ACC112 (cell line): ENCODE measurements around the gene IBA57.
"Not testable (repeated sequence)": the region's sequence is repeated elsewhere in the genome, so short reads cannot be mapped to it uniquely, and the experiment has no call there.

Source experiments
- H2AFZ ChIP-seq: fragments of 200-600 bp; sonication (generic); one replicate; pipeline ENCODE4 v1.6.0; 2017; ENCODE audit warnings: antibody characterized with exemption, low read length; ENCODE audit not compliant: unreplicated experiment
- H3K27ac ChIP-seq: fragments of 200-600 bp; sonication (generic); 2 replicates; pipeline ENCODE4 v1.5.1; 2014; ENCODE audit warnings: low read depth, mild to moderate bottlenecking, antibody characterized with exemption, low read length, moderate library complexity
- H3K27me3 ChIP-seq: fragments of 200-600 bp; sonication (generic); 2 replicates; pipeline ENCODE4 v1.6.1; 2014; ENCODE audit warnings: mild to moderate bottlenecking, antibody characterized with exemption, low read length, moderate library complexity, mixed read lengths; ENCODE audit not compliant: insufficient read depth
- H3K36me3 ChIP-seq: fragments of 200-600 bp; sonication (generic); 2 replicates; pipeline ENCODE4 v1.6.1; 2016; ENCODE audit warnings: mild to moderate bottlenecking, antibody characterized with exemption, low read length, moderate library complexity, mixed read lengths; ENCODE audit not compliant: insufficient read depth
- H3K4me1 ChIP-seq: fragments of 200-600 bp; sonication (generic); one replicate; pipeline ENCODE4 v1.6.1; 2016; ENCODE audit warnings: low read length, mixed read lengths; ENCODE audit not compliant: insufficient read depth, unreplicated experiment, control insufficient read depth
- H3K4me3 ChIP-seq: fragments of 200-600 bp; sonication (generic); 2 replicates; pipeline ENCODE4 v1.5.1; 2014; ENCODE audit warnings: mild to moderate bottlenecking, low read depth, low read length
- H3K79me2 ChIP-seq: fragments of 200-600 bp; sonication (generic); one replicate; pipeline ENCODE4 v1.6.0; 2016; ENCODE audit warnings: low read length; ENCODE audit not compliant: control insufficient read depth, unreplicated experiment, insufficient read depth

Gene IBA57

DNA sequence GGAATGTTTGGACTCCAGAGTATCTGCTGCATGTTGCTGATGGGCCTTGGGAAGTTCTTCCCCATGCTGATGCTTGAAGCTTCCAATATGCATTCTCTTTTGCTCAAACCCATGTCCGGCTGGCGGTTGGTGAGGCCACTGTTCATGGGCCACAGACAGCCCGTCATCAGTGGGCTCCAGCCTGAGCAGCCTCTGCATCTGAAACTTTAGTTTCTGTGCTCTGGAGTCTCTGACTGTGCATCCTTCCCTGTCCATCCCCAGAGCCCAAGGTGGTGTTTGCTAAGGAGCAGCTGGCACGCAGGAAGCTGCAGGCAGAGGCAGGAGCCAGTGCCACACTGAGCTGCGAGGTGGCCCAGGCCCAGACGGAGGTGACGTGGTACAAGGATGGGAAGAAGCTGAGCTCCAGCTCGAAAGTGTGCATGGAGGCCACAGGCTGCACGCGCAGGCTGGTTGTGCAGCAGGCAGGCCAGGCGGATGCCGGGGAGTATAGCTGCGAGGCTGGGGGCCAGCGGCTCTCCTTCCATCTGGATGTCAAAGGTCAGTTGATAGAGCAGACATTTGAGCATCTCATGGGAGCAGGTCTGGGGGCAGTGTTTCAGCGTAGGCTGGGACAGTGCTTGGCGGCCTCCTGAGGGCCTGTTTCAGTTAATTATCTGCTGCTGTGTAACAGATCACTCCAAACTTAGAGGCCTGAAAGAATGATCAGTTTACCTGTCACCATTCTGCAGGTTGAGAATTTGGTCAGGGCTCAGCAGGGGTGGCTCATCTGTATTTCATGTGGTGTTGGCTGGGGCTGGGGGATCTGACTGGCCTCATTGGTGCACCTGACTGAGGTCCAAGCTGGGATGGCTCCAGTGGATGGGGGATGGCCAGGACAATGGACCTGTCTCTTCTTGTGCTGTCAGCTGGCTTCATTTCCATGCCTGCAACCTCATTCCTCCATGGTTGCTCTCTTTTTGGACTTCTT lies 58.9 kb downstream of the IBA57 start:
- Histone ChIP-seq H3K79me2 (no peaks in the 10 kb centered on the region), H3K27me3 (no peaks in the 10 kb centered on the region), H2AFZ (no peak overlapping the region), H3K4me1 (peaks cover 30% of the 10 kb centered on the region), H3K4me3 (no peak overlapping the region), H3K27ac (no peak overlapping the region), H3K36me3 (peaks cover 16% of the 10 kb centered on the region)

GRCh38 chr1:228225165-228225710 lies 59.6 kb downstream of the IBA57 start:
- no peaks in the 10 kb centered on the region for H3K27me3 ChIP-seq
- peaks cover 18% of the 10 kb centered on the region for H3K36me3 ChIP-seq
- H3K79me2 ChIP-seq, result no peaks in the 10 kb centered on the region
- no peak overlapping the region for H3K4me3 ChIP-seq
- H2AFZ ChIP-seq, result no peak overlapping the region
- no peak overlapping the region for H3K27ac ChIP-seq
- peaks cover 30% of the 10 kb centered on the region for H3K4me1 ChIP-seq

DNA sequence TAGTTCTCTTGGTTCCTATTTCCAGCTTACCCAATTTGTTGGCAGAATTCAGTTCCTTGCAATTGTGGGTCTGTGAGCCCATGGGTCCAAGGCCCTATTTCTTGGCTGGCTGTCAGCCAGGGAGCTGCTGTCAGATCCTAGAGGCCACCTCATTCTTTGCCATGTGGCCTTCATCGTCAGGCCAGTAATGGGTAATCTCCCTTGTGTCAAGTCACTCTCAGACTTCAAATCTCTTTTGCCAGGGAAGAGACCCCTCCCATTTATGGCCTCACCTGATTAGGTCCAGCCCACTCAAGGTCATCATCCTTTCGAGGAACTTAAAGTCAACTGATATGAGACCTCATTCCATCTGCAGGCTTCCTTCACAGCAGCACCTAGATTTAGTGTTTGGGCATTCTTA lies 60.1 kb downstream of the IBA57 start:
- H2AFZ ChIP-seq, result no peak overlapping the region

GRCh38 chr1:228226141-228226874 lies 60.7 kb downstream of the IBA57 start:
- Histone ChIP-seq H3K27me3 (no peaks in the 10 kb centered on the region), H3K27ac (no peak overlapping the region), H3K4me3 (no peak overlapping the region), H2AFZ (no peak overlapping the region), H3K4me1 (peaks cover 30% of the 10 kb centered on the region), H3K36me3 (peaks cover 22% of the 10 kb centered on the region), H3K79me2 (no peaks in the 10 kb centered on the region)

More for the DNA sequence above, 60.1 kb downstream of the IBA57 start:
- H3K4me3 ChIP-seq, result no peak overlapping the region
- no peaks in the 10 kb centered on the region for H3K27me3 ChIP-seq
- peaks cover 30% of the 10 kb centered on the region for H3K4me1 ChIP-seq
- H3K79me2 ChIP-seq, result no peaks in the 10 kb centered on the region
- H3K27ac ChIP-seq, result no peak overlapping the region
- H3K36me3 ChIP-seq, result peaks cover 21% of the 10 kb centered on the region

GRCh38 chr1:228226956-228227791 lies 61.6 kb downstream of the IBA57 start:
- Histone ChIP-seq H3K4me1 (peaks cover 30% of the 10 kb centered on the region), H3K27me3 (no peaks in the 10 kb centered on the region), H3K27ac (peak overlapping the region; percentile 95), H3K79me2 (no peaks in the 10 kb centered on the region), H3K4me3 (no peak overlapping the region), H3K36me3 (peaks cover 25% of the 10 kb centered on the region), H2AFZ (no peak overlapping the region)

- H3K36me3 ChIP-seq, result peaks cover 29% of the 10 kb centered on the region
- peak overlapping the region; percentile 95 for H3K27ac ChIP-seq
- H3K4me3 ChIP-seq, result peak overlapping the region; percentile 8; the same call in 1 of the 2 replicates
- not testable (repeated sequence) for H3K27me3 ChIP-seq, H3K79me2 ChIP-seq
- peak overlapping the region; percentile 86 for H2AFZ ChIP-seq
- peaks cover 30% of the 10 kb centered on the region for H3K4me1 ChIP-seq
Observed at GRCh38 chr1:228228147-228228546, 62.5 kb downstream of the IBA57 start.

DNA sequence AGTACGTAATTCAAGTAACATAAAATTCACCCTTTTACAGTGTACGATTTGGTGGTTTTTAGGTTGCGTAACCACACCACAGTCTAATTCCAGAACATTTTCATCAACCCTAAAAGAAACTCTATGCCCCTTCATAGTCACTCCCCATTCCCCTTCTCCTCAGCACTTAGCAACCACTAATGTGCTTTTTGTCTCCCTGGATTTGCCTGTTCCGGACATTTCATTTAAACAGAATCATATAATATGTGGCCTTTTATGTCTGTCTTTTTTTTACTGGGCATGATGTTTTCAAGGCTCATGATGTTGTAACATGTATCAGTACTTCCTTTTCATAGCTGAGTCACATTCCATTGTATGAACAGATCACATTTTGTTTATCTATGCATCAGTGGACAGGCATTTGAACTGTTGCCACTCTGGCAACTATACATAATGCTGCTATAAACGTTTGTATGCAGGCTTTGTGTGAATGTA lies 63.0 kb downstream of the IBA57 start:
- Histone ChIP-seq H3K36me3 (peaks cover 34% of the 10 kb centered on the region), H3K79me2 (no peaks in the 10 kb centered on the region), H3K4me1 (peaks cover 30% of the 10 kb centered on the region), H3K4me3 (peak overlapping the region; percentile 8; the same call in 1 of the 2 replicates), H3K27ac (peak overlapping the region; percentile 95), H2AFZ (peak overlapping the region; percentile 86), H3K27me3 (no peaks in the 10 kb centered on the region)

- Histone ChIP-seq H3K4me1 (peaks cover 30% of the 10 kb centered on the region), H2AFZ (no peak overlapping the region), H3K4me3 (no peak overlapping the region), H3K27ac (no peak overlapping the region), H3K36me3 (peaks cover 18% of the 10 kb centered on the region), H3K27me3 (no peaks in the 10 kb centered on the region), H3K79me2 (no peaks in the 10 kb centered on the region)
Observed at GRCh38 chr1:228231189-228231588, 65.6 kb downstream of the IBA57 start.
